IPS-18c (cell line): ENCODE results near the gene PPM1M.

Experiments
- H3K4me3 ChIP-seq: 2 replicates; pipeline ENCODE4 v1.7.0; 2013; ENCODE audit warnings: low read depth, mild to moderate bottlenecking, low read length, moderate library complexity; ENCODE audit not compliant: insufficient read depth
- H3K9me3 ChIP-seq: one replicate; pipeline ENCODE4 v1.6.1; 2013; ENCODE audit warnings: mild to moderate bottlenecking, low read length, moderate library complexity; ENCODE audit not compliant: control insufficient read depth, insufficient read depth

PPM1M gene

DNA sequence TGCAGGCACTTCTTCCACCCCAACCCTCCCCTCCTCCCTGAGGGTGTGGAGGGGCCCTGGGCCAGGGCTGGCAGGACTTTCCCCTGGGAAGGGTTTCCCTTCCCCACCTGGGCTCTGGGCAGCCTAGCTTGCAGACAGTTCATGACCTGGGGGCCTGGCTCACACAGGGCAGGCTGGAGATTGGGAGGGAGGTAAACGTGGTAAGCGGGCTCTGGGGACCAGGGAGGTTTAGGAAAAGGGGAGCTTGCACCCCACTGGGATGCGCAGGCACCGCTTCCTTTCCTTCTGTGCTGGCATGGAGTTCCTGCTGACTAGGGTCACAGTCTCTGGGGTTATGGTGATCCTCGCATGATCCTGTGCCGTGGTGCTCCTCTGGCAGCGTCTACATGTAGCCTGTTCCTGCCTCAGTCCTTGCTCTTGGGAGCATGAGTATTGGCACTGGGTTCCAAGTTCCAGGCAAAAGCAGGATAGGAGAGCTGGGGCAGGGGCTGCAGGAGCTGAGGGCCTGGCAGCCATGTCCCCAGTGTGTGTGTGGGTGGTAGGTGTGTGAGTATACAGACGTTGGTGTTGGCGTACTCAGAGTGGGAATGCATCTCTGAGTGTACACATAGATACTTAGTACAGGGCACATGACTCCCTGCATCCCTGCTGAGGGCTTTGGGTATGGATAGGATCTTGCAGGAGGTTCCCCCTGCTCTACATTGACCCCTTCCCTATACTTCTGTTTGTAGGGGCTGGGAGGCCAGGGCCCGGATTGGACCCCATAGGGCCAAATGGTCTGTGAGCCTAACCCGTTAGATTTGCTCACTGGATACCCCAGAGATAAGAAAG is 49.0 kb downstream of the PPM1M start:
- Histone ChIP-seq H3K9me3 (peaks cover 2% of the 10 kb centered on the region), H3K4me3 (no peak overlapping the region)

GRCh38 chr3:52295671-52296208 is 50.2 kb downstream of the PPM1M start:
- H3K9me3 ChIP-seq = peaks cover 2% of the 10 kb centered on the region
- no peak overlapping the region for H3K4me3 ChIP-seq

DNA sequence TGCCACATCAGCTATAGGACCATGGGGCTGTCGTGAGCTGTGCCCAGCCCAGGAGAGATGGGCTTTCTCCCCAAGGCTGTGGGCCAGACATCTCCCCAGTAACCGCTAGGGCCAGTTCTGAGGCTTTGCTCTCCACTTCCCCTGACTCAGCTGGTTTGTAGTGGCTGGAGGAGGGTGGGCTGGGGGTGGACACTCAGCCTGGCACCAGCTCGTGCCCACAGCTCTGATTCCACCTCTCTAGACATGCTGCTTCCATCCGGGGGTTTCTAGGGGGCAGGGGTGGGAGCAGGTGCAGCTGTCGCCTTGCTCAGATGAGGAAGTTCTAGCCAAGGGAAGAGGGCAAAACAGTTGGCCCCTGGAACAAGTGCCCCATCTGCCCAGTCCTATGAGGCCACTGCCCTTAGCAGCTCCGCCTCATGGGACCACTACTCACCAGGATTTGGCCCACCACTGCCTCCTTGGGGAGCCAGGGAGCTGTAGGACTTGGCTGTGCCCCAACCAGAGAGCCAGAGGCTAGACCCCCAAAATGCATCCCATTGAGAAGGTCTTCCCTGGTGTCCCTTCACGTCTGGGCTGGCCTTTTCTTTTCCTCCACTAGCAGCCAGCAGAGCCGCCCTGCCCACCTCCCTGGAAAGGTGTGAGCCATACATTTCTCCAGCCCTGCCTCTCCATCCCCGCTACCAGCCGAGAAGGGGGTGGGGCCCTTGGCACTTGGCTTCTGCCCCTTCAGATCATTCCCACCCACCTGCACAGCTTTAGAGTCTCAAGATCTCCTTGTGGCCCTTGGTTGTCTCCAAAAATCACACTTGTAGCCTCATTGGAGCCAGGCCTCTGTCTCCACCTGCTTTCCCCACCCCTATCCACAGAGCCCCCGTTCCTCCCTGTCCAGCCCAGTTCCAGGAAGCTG is 51.9 kb downstream of the PPM1M start:
- H3K4me3 ChIP-seq = no peak overlapping the region

GRCh38 chr3:52298149-52299098 is 52.9 kb downstream of the PPM1M start:
- H3K9me3 ChIP-seq = peaks cover 2% of the 10 kb centered on the region
- peak overlapping the region; percentile 38 for H3K4me3 ChIP-seq

More for the DNA sequence above, 51.9 kb downstream of the PPM1M start:
- H3K9me3 ChIP-seq = peaks cover 2% of the 10 kb centered on the region

- H3K4me3 ChIP-seq = peak overlapping the region; percentile 38
Observed at GRCh38 chr3:52299247-52299878, 53.8 kb downstream of the PPM1M start.

More at GRCh38 chr3:52299247-52299878, 53.8 kb downstream of the PPM1M start:
- H3K9me3 ChIP-seq = peaks cover 2% of the 10 kb centered on the region
